ENCODE data around the gene OCA2. TPM values are rescaled to one million over a fixed set of nuclear protein-coding genes. Genes with fewer than 3 reads are reported as not detected.
"Not testable (repeated sequence)": the region's sequence is repeated elsewhere in the genome, so short reads cannot be mapped to it uniquely, and the experiment has no call there.

Gene OCA2
- total RNA-seq, 2 donors from 2014 or later, result 3.7 TPM; not detected in 1

DNA sequence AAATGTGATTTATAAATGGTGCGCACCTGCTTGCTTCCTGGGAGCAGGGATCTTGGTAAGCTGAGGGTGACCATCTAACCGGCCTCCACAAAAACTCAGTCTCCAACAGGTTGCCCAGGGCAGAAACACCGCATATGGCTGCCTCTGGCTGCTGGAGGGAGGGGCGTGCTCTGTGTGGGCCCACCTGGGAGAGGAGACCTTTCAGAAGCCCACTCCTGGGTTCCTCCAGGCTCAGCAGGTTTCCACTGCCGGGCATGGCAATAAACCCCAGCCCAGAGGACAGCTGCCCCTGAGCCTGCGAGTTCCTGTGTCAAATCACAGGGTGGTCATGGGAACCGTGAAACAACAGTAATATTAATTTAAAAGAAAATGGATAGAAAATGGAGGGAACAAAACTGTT lies 85.6 kb downstream of the OCA2 start:
- TF ChIP-seq POLR2A (IDR thresholded peaks at IDR 0.05) (no peak), POLR2AphosphoS5 (IDR thresholded peaks at IDR 0.05) (no peak)
- TF ChIP-seq, protein P1, sequence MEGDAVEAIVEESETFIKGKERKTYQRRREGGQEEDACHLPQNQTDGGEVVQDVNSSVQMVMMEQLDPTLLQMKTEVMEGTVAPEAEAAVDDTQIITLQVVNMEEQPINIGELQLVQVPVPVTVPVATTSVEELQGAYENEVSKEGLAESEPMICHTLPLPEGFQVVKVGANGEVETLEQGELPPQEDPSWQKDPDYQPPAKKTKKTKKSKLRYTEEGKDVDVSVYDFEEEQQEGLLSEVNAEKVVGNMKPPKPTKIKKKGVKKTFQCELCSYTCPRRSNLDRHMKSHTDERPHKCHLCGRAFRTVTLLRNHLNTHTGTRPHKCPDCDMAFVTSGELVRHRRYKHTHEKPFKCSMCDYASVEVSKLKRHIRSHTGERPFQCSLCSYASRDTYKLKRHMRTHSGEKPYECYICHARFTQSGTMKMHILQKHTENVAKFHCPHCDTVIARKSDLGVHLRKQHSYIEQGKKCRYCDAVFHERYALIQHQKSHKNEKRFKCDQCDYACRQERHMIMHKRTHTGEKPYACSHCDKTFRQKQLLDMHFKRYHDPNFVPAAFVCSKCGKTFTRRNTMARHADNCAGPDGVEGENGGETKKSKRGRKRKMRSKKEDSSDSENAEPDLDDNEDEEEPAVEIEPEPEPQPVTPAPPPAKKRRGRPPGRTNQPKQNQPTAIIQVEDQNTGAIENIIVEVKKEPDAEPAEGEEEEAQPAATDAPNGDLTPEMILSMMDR (IDR thresholded peaks at IDR 0.05), result no peak
- no peak for DNase-seq (ENCODE audit: low spot score)
- H3K4me1 ChIP-seq (replicated peaks), result no peaks in the 10 kb centered on the region
- intact Hi-C loops (cut with DNase I), result no loop called here
- no peaks in the 10 kb centered on the region for H3K9me3 ChIP-seq
- no peak overlapping the region for H3K27ac ChIP-seq
- H3K27me3 ChIP-seq (replicated peaks; ENCODE audit: insufficient read depth), result no peaks in the 10 kb centered on the region
- WGBS, result 92% methylated on average over 7 of the region's 7 CpGs
- no peaks in the 10 kb centered on the region for H3K36me3 ChIP-seq
- no peak overlapping the region for H3K4me3 ChIP-seq

DNA sequence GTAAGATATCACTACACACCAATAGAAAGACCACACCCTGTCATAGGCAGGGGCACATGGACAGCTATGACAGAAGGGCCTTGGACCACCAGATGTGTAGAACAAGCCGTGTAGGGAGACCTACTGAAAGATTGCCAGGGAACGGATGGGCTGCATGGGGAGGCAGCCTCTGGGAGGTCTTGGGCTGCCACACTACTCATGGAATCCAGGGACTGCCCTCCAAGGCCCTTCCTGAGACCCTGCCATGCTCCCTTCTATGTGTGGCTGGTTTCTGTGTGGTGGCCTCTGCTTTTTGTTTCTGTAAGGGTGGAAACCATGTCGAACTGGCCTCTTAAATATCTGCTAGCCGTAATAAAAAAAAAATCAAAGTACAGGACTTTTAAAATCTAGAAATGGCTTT lies 86.9 kb downstream of the OCA2 start:
- no peaks in the 10 kb centered on the region for H3K27me3 ChIP-seq (replicated peaks; ENCODE audit: insufficient read depth)
- no peak overlapping the region for H3K27ac ChIP-seq
- no peaks in the 10 kb centered on the region for H3K36me3 ChIP-seq
- TF ChIP-seq POLR2AphosphoS5 (IDR thresholded peaks at IDR 0.05) (no peak), POLR2A (IDR thresholded peaks at IDR 0.05) (no peak)
- TF ChIP-seq, protein P1 (IDR thresholded peaks at IDR 0.05), result no peak
- 87% methylated on average over 4 of the region's 4 CpGs for WGBS
- H3K4me3 ChIP-seq, result no peak overlapping the region
- H3K9me3 ChIP-seq, result no peaks in the 10 kb centered on the region
- intact Hi-C loops (cut with DNase I), result no loop called here
- no peak for DNase-seq (ENCODE audit: low spot score)
- no peaks in the 10 kb centered on the region for H3K4me1 ChIP-seq (replicated peaks)

DNA sequence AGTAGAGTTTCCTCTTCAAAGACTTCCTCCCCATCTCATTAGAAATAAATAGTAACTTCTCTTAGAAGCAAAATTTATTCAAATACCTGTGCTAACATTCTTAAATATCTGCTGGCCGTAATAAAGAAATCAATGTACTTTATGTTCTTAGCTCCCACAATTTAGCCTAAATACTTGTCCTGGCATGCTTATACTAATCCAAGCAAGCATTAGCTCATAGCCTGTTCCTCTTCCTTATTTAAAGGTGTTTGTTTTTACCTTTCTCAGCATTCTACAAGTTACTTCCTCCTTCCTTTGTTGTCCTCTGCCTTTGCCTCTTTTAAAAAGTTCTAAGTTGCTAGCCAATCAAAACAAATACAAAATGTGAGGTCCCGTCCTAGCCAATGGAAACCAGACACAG lies 90.9 kb downstream of the OCA2 start:
- H3K4me1 ChIP-seq (replicated peaks); H3K27ac ChIP-seq; intact Hi-C loops (cut with DNase I); H3K4me3 ChIP-seq; DNase-seq (ENCODE audit: low spot score); H3K9me3 ChIP-seq; H3K36me3 ChIP-seq; H3K27me3 ChIP-seq (replicated peaks; ENCODE audit: insufficient read depth): not testable (repeated sequence)
- 61% methylated on average over 2 of the region's 2 CpGs for WGBS

DNA sequence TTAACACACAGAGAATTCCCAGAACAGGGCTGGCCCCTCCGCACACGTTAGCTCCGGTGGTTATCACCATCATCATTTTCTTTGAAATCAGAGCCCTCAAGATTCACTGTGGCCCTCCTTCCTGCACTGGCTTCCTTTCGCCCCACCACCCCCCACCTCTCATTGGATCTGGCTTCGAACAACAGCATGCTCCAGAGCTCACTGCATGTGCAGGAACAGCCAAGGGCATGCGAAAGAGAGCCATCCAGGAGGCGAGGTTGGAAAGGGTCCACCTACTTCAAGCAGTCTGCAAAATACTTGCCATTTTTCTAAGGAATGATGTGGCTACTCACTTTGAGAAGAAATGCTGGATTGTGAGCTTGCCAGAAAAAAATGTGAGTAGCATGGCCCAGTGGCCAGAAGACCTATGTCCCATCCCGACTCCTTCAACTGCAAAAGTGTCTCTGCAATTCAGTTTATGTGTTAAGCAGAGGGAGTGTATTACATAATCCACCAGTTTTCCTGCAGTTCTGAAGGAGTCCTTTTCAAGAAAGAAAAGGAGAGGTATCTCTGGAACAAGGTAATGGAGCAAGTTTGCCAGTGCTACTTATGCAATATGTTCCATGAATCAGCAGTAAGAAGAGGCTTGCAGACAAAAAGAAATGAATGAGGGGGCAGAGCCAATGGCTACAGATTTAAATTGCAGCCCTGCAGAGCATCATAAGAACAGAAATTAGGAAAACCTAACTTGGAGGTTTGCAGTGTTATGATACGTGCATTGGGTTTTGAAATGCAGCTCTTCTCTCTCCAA lies 92.8 kb downstream of the OCA2 start:
- 75% methylated on average over 9 of the region's 9 CpGs for WGBS
- Histone ChIP-seq H3K4me3 (no peak overlapping the region), H3K27ac (no peak overlapping the region), H3K36me3 (no peaks in the 10 kb centered on the region), H3K4me1 (replicated peaks) (no peaks in the 10 kb centered on the region), H3K9me3 (no peaks in the 10 kb centered on the region), H3K27me3 (replicated peaks; ENCODE audit: insufficient read depth) (no peaks in the 10 kb centered on the region)
- no peak for DNase-seq (ENCODE audit: low spot score)
- TF ChIP-seq POLR2A (IDR thresholded peaks at IDR 0.05) (no peak), POLR2AphosphoS5 (IDR thresholded peaks at IDR 0.05) (no peak)
- TF ChIP-seq, protein P1 (IDR thresholded peaks at IDR 0.05), result no peak
- intact Hi-C loops (cut with DNase I), result no loop called here

DNA sequence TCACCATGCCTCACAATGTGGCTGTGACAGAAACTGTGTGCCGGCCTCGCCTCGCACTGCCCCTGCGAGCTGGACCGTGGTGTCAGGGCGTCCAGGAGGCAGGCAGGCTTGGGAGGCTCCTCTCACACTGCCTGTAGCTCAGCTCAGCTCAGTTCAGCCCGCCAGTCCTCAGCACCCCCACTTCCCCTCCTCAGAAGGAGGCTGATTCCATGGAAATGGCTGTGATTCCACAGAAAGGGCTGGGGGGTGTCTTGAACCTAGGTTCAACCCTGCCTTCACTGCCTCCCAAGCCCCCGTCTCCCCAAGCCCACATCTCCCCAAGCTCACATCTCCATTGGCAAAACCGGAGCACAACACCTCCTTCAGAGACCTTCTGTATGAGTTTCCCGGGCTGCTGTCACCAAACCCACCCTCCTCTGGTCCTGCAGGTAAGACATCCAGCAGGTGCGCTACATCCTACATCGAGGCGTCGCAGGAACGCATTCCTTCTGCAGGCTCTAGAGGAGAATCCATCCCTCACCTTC lies 94.0 kb downstream of the OCA2 start:
- TF ChIP-seq POLR2A (IDR thresholded peaks at IDR 0.05), result no peak
- 88% methylated on average over 15 of the region's 15 CpGs for WGBS
- intact Hi-C loops (cut with DNase I), result no loop called here
- DNase-seq (ENCODE audit: low spot score), result no peak
- no peaks in the 10 kb centered on the region for H3K9me3 ChIP-seq
- no peak overlapping the region for H3K4me3 ChIP-seq
- no peak overlapping the region for H3K27ac ChIP-seq
- no peaks in the 10 kb centered on the region for H3K27me3 ChIP-seq (replicated peaks; ENCODE audit: insufficient read depth)
- H3K36me3 ChIP-seq, result no peaks in the 10 kb centered on the region
- no peaks in the 10 kb centered on the region for H3K4me1 ChIP-seq (replicated peaks)

Measured in prostate gland (tissue), 2 donors.